Left lobe of liver (tissue), 2 donors: ENCODE data around the gene IPO5. TPM values are rescaled to one million over a fixed set of nuclear protein-coding genes. Genes with fewer than 3 reads are reported as not detected.
A peak's percentile ranks its signal among the peaks of the same experiment; 100 is the strongest.
"Not testable (repeated sequence)": the region's sequence is repeated elsewhere in the genome, so short reads cannot be mapped to it uniquely, and the experiment has no call there.

Experiments
- ATAC-seq: fragments of 200-7000 bp; cut with Tn5 transposase; one replicate; pipeline ENCODE4 v1.9.1; 2020; ENCODE audit warnings: mild to moderate bottlenecking, moderate library complexity
- DNase-seq: peaks from one replicate; pipeline ENCODE4 v3.0.0-alpha.2; 2020; ENCODE audit warnings: low spot score
- total RNA-seq: library from RNA; stranded (reverse); gene quantifications from one replicate; pipeline ENCODE4 v1.2.1, GENCODE V29; 2021
- donor health status: DM: no; HTN: no; CAD: no; lungs with moderate emphysema.
- donor health status: DM: no; HTN: yes; CAD: no.

Gene IPO5
- total RNA-seq, 1 donor from 2014 or later, result 44.8 TPM

- no peak for ATAC-seq
Observed at GRCh38 chr13:98007001-98007400, 53.5 kb downstream of the IPO5 start.

DNA sequence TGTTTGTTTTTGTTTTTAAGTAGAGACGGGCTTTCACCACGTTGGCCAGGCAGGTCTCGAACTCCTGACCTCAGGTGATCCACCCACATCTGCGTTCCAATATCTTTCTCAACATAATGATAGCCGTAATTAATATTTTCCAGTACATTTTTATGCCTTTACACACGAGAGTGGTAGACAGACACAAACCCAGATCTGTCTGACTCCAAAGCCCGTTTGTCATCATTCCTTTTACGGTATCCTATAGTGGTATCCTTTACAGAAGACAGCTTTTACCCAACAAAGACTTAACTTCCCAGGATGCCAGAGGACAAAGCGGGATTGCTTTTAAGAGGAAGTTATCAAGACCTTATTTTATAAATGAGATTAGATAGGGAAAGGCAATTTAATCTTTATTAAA, 59.8 kb downstream of the IPO5 start:
- no peak for ATAC-seq
- DNase-seq, result no peak

More at GRCh38 chr13:98007001-98007400, 53.5 kb downstream of the IPO5 start:
- no peak for DNase-seq

- DNase-seq (no peak), ATAC-seq (no peak)
Observed at GRCh38 chr13:98014766-98015165, 61.3 kb downstream of the IPO5 start.

DNA sequence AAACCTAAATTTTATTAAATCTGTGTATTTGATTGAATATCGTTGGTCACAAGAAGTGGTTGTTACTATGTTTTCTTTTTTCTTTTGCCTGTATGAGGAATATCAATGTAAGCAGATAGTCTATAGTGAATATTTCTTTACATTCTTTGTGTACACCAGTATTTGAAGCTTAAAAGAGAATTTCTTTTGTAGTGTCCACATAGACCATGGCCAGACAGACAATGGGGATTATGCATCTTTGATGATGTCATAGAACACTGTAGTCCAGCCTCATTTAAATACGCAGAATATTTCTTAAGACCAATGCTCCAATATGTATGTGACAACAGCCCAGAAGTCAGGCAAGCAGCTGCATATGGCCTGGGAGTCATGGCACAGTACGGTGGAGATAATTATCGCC, 64.8 kb downstream of the IPO5 start:
- ATAC-seq (no peak), DNase-seq (no peak)

DNA sequence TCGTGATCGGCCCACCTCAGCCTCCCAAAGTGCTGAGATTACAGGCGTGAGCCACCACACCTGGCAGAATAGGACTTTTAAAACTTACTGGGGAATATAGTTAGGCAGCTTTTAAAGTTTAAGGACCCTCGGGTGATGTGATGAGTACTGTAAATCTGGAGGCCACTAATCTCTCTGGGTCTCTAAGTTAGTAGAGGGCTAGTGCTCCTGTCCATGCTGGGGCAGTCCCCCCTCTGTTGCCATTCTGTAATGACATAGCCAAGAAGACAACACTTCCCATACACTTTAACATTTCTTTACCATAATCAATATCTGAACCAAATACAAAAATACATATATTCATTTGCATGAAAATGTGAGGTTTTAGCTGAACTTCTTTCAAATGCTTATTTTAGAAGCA, 65.7 kb downstream of the IPO5 start:
- no peak for ATAC-seq
- no peak for DNase-seq

GRCh38 chr13:98020271-98020670, 66.8 kb downstream of the IPO5 start:
- ATAC-seq (no peak), DNase-seq (no peak)

- DNase-seq (no peak), ATAC-seq (peak; percentile 26)
Observed at GRCh38 chr13:98022210-98022609, 68.7 kb downstream of the IPO5 start.

DNA sequence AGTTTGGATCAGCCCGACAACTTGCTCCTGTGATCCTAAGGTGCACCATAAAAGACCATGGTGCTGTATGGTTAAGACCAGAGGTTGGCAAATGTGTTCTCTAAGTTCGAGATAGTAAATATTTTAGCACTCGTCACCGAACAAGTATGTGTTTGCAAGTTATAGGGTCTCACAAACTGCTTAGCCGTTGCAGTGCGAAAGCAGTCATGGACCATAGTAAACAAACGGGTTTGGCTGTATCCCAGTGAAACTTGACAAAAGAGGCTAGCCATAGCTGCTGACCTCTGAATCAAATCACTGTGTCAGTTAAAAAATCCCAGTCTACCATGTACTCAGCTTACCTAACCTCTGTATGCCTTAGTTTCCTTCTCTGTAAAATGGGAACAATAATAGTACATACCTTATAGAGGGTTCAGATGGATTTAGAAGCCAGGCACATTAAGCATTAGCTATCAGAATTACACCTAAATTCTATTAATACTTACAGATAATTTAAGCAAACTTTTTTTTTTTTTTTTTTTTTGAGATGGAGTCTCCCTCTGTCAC, 72.1 kb downstream of the IPO5 start:
- ATAC-seq (no peak), DNase-seq (no peak)

DNA sequence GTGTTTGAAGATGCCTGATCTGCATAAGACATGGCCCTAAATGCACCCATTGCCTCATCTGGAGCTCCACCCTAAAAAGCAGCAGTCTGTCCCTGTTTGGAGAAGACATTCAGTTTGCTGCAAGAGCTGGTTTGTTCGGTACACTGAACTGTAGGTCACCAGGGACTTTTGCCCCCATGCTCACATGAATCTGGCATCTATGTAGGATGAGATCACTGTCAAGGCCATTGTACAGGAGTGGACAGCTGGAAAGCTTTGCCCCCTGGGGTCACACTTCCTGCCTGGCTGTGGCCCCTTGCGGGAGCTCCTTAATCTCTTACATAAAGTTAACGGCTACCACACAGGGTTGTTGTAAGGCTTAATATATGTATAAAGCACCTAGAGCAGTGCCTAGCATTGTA, 73.0 kb downstream of the IPO5 start:
- ATAC-seq (peak; percentile 90), DNase-seq (peak; percentile 82)

DNA sequence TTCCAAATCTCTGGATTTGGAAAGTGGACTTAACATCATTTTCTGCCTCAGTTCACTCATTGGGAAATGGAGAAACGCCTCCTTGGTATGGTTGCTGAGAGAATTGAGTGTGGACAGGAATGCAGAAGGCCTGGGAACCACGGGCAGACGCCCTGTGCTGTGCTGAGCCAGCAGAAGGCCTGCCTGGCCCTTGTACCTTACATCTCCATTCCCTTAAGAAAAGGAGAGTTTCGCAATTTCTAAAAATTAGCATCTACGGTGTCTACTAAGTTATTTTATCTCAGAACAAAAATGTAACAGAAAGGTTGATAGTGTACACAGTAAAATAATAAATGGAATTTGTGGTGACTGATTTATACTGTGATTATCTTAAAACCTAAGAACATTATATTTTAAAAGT, 78.7 kb downstream of the IPO5 start:
- ATAC-seq, result no peak
- DNase-seq, result no peak

DNA sequence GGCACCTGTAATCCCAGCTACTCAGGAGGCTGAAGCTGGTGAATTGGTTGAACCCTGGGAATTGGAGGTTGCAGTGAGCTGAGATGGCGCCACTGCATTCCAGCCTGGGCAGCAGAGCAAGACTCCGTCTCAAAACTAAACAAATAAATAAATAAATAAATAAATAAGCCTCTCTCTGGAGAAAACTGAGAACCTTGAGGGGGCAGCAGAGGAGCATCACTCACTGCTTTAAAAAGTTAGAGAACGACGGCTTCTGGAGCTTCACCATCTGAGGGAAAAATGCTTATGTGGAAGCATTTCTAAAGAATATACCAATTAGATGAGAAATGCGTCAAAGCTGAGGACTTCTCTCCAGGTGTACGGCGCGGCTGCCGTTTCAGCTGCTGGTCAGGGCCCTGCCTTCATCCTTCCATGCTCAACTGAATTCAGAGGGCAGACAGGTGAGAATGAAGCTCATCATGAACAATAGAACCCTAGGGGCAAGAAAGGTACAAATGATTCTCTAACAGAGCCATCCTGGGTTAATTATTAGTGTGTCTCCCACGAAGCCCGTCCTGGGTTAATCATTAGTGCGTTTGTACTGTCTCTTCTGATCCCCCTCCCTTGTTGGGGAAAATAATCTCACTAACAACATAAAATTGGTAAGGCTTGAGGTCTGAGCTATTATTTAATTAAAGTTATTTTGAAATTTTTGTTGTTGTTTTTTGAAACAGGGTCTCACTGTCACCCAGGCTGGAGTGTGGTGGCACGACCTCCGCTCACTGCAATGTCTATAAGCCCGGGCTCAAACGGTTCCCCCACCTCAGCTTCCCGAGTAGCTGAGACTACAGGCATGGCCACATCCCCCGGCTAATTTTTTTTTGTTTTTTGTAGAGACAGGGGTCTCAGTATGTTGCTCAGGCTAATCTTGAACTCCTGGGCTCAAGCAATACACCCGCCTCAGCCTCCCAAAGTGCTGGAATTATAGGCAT, 80.1 kb downstream of the IPO5 start:
- peak; percentile 93 for ATAC-seq
- DNase-seq, result peak; percentile 55

DNA sequence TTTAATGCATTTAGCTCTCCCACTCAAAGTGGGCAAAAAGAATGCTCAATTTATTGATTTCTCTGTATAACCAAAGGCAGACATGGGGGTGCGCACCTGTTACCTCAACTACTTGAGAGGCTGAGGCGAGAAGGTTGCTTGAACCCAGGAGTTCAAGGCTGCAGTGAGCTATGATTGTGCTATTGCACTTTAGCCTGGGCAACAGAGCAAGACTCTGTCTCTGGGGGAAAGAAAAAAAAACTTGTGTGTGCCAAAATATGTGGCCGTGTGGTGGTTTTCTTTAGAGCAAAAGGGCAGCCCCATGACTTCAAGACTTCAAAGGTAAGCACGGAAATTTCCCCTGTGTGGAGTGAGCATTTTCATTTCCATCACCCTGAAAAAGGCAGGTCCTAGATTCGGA, 81.9 kb downstream of the IPO5 start:
- ATAC-seq, result no peak
- DNase-seq, result no peak

DNA sequence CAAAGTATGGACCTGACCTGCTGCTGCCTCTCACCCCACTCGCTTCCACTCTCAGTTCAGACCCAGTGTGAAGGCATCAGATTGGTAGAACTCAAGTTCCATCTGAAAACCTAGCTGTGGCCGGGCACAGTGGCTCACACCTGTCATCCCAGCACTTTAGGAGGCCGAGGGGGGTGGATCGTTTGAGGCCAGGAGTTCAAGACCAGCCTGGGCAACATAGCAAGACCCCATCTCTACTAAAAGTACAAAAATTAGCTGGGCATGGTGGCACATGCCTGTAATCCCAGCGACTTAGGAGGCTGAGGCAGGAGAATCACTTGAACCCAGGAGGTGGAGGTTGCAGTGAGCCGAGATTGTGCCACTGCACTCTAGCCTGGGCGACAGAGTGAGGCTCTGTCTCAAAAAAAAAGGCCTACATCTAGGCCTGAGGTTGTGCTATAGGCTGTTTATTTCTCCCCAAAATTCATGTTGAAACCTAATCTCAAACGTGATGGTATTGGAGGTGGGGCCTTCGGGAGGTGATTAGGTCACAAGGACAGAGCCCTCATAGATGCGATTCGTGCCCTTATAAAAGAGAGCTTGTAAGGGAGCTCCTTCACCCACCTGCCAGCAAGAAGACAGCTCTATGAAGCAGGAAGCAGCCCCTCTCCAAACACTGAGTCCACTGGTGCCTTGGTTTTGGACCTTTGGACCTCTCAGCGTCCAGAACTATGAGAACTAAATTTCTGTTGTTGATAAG, 83.3 kb downstream of the IPO5 start:
- not testable (repeated sequence) for ATAC-seq, DNase-seq

DNA sequence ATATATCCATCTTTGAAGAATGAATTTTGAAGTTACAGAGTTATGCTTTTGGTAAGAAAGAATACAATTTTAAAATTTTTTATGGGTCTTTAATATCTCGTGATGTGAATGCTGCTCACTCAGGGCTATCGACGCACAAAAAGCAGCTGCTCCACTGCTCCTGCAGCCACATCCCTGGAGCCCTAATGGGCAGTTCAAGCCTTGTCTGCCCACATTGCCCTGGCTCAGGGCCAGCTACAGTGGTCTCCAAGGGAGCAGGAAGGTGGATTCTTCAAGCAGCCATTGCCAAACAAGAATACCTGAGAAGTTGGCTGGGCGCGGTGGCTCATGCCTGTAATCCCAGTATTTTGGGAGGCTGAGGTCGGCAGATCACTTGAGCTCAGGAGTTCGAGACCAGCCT, 85.8 kb downstream of the IPO5 start:
- DNase-seq, result no peak
- ATAC-seq, result no peak

- DNase-seq (no peak), ATAC-seq (no peak)
Observed at GRCh38 chr13:98039964-98040363, 86.5 kb downstream of the IPO5 start.

GRCh38 chr13:98041081-98041820, 87.8 kb downstream of the IPO5 start:
- no peak for ATAC-seq
- DNase-seq, result no peak

DNA sequence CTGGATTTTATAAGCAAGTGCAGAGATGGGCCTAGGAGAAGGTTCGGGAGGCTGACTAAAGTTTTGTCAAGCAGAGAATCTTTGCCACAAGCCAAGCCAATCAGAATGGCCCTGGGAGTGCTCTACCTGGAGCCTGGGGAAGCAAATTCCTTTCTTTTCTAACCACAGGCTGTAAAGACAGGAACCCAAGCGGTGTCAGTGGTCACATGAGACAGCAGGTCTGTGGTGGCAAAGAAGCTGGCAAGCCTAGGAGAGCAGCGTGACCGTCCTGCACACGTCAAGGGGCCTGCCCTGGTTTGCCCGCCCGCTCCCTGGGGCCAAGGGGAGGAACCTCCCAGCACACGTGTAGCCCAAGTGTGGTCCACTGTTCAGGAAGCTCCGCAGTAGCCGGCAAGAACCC, 90.8 kb downstream of the IPO5 start:
- ATAC-seq, result no peak
- DNase-seq, result no peak

- not testable (repeated sequence) for ATAC-seq, DNase-seq
Observed at GRCh38 chr13:98047785-98048184, 94.3 kb downstream of the IPO5 start.

- DNase-seq (no peak), ATAC-seq (no peak)
Observed at GRCh38 chr13:98048265-98048664, 94.8 kb downstream of the IPO5 start.

DNA sequence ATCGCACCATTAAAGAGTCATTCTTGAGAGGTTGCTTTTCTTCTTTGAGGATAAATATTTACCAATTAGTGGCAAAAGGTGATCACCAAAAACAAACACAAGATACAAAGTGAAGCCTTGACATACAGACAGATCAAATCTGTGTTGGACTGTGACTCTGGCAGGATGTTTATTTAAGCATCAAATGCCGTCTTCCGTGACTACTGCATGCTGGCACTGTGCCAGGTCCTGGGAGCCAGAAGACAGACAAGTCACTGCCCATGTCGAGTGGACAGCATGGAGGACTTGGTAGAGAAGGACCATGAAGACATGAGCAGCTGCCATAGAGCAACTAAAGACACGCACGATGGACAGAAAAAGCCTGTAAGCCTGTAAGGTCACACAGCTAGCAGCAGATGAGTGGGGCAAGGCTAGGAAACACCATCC, 96.6 kb downstream of the IPO5 start:
- DNase-seq (no peak), ATAC-seq (no peak)

DNA sequence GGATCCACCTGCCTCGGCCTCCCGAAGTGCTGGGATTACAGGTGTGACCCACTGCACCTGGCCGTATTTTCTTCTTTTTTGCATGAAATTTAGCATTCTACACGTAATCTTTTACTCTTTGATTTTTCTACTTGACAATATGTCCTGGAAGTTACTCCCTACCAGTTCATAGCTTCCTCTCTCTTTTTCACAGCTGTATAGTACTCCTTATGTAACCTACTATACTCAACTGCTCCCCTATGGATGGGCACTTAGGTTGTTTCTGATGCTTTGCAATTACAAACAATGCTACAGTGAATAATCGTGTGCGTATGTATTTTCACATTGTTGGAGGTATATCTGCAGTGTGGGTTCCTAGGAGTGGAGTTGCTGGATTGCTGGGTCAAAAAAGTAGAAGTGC, 98.9 kb downstream of the IPO5 start:
- ATAC-seq (no peak), DNase-seq (no peak)
